Keratinocyte (primary cell): ENCODE measurements around the gene EVX2. TPM values are rescaled to one million over a fixed set of nuclear protein-coding genes. Genes with fewer than 3 reads are reported as not detected.

Experiments
- DNase-seq: peaks from one replicate; pipeline ENCODE4 v3.0.0-alpha.2; 2011; ENCODE audit warnings: low read depth, missing footprints, low spot score
- FAIRE-seq: peaks from 2 replicates; lab custom pipeline; 2011; peaks lifted over from hg19 to GRCh38; lab: Jason Lieb, UNC
- H2AFZ ChIP-seq: 2 replicates; pipeline ENCODE4 v1.6.0; 2012; ENCODE audit warnings: low read length, control low read depth, inconsistent platforms; ENCODE audit not compliant: control insufficient read depth
- H3K27ac ChIP-seq: 2 replicates; pipeline ENCODE4 v1.5.1; 2011; ENCODE audit warnings: low read length; ENCODE audit not compliant: control insufficient read depth, insufficient read depth
- H3K27me3 ChIP-seq: 3 replicates; pipeline ENCODE4 v1.6.0; 2011; ENCODE audit warnings: low read length; ENCODE audit not compliant: control insufficient read depth, insufficient read depth; ENCODE audit errors: extremely low read depth
- H3K36me3 ChIP-seq, 2 experiments: 2 replicates in 1 of 2; 3 replicates in 1 of 2; pipeline ENCODE4 v1.5.1; 2011; ENCODE audit warnings: low read length in 2 of 2, mild to moderate bottlenecking in 1 of 2; ENCODE audit not compliant: control insufficient read depth in 2 of 2, insufficient read depth in 2 of 2; ENCODE audit errors: extremely low read depth in 1 of 2
- H3K4me1 ChIP-seq: 3 replicates; pipeline ENCODE4 v1.5.1; 2011; ENCODE audit warnings: low read length; ENCODE audit not compliant: control insufficient read depth, insufficient read depth; ENCODE audit errors: extremely low read depth
- H3K4me2 ChIP-seq: 3 replicates; pipeline ENCODE4 v1.6.0; 2011; ENCODE audit warnings: low read depth, low read length; ENCODE audit not compliant: control insufficient read depth, insufficient read depth; ENCODE audit errors: extremely low read depth
- H3K4me3 ChIP-seq, 3 experiments: fragments of 200-600 bp in 1 of 3; sonication (generic) in 1 of 3; 2 replicates in 2 of 3; 3 replicates in 1 of 3; pipeline ENCODE4 v1.5.1; 2011 to 2016; ENCODE audit warnings: low read length in 3 of 3, mild to moderate bottlenecking in 3 of 3, control low read depth in 2 of 3, inconsistent platforms in 1 of 3, low read depth in 1 of 3, mixed read lengths in 1 of 3, mixed run types in 1 of 3, moderate library complexity in 1 of 3; ENCODE audit not compliant: control insufficient read depth in 2 of 3, insufficient read depth in 2 of 3; ENCODE audit errors: extremely low read depth in 1 of 3
- H3K79me2 ChIP-seq: 2 replicates; pipeline ENCODE4 v1.6.0; 2012; ENCODE audit warnings: low read length; ENCODE audit not compliant: control insufficient read depth, insufficient read depth
- H3K9ac ChIP-seq: 3 replicates; pipeline ENCODE4 v1.6.0; 2011; ENCODE audit warnings: low read length; ENCODE audit not compliant: control insufficient read depth, insufficient read depth; ENCODE audit errors: extremely low read depth
- H3K9me1 ChIP-seq: 3 replicates; pipeline ENCODE4 v1.6.0; 2011; ENCODE audit warnings: low read length; ENCODE audit not compliant: control insufficient read depth, insufficient read depth; ENCODE audit errors: extremely low read depth
- H3K9me3 ChIP-seq: 2 replicates; pipeline ENCODE4 v1.5.1; 2012; ENCODE audit warnings: low read depth, low read length; ENCODE audit not compliant: control insufficient read depth
- H4K20me1 ChIP-seq: 3 replicates; pipeline ENCODE4 v1.6.0; 2011; ENCODE audit warnings: low read length; ENCODE audit not compliant: control insufficient read depth, insufficient read depth; ENCODE audit errors: extremely low read depth
- CTCF ChIP-seq, 3 experiments: IDR thresholded peaks in 1 of 3; conservative IDR thresholded peaks in 1 of 3; optimal IDR thresholded peaks in 1 of 3; 2 replicates in 2 of 3; 3 replicates in 1 of 3; pipeline versions ENCODE3 to v1.5.1; 2011; ENCODE audit warnings: low read length in 3 of 3, mild to moderate bottlenecking in 3 of 3, moderate library complexity in 2 of 3, control low read depth in 1 of 3, inconsistent platforms in 1 of 3; ENCODE audit not compliant: insufficient read depth in 2 of 3; ENCODE audit errors: extremely low read depth in 1 of 3
- EZH2 ChIP-seq: IDR thresholded peaks from one replicate; pipeline ENCODE4 v1.6.1; 2012; ENCODE audit warnings: inconsistent platforms, mild to moderate bottlenecking, low read length, moderate library complexity
- dilution Hi-C: fragments of 300-500 bp; cut with MboI; formaldehyde crosslinking; loops from one replicate; pipeline ENCODE4 v1.7.0; 2020; ENCODE audit warnings: low sequenced_read_pairs; ENCODE audit not compliant: extremely low pct_ligation_motif_present
- polyA plus RNA-seq, 5 experiments: library from polyadenylated mRNA; depleted of rRNA in 3 of 5; stranded (reverse) in 3 of 5; stranded (forward) in 1 of 5; unstranded in 1 of 5; fragments of >200 nt; gene quantifications; 1 replicate in 1 of 5; 2 replicates in 3 of 5; 3 replicates in 1 of 5; pipeline versions ENCODE4 v1.2.1 to v1.2.3, GENCODE V29; 2011 to 2012; ENCODE audit warnings: missing spikeins in 2 of 5, low read depth in 1 of 5, low replicate concordance in 1 of 5

EVX2 gene
- polyA plus RNA-seq, 1 donor (not counting 4 experiments of a cell fraction or from before 2014, with no cell fraction given) = not detected

GRCh38 chr2:176132205-176133171 lies 48.7 kb upstream of the EVX2 start:
- H3K27ac ChIP-seq = no peak overlapping the region
- H3K9me1 ChIP-seq = no peaks in the 10 kb centered on the region
- H3K4me3 ChIP-seq = no peak overlapping the region
- no peaks in the 10 kb centered on the region for H3K36me3 ChIP-seq
- no peak for DNase-seq
- no peak for FAIRE-seq
- H3K79me2 ChIP-seq = no peaks in the 10 kb centered on the region
- no peak overlapping the region for H3K9ac ChIP-seq
- no peak for TF ChIP-seq CTCF (optimal IDR thresholded peaks at IDR 0.05 in 1 of 3, IDR thresholded peaks at IDR 0.05 in 1 of 3, conservative IDR thresholded peaks at IDR 0.05 in 1 of 3; ENCODE audit: extremely low read depth in 1 of 3, insufficient read depth in 2 of 3, low read length in 3 of 3)
- peak; percentile 34 for TF ChIP-seq EZH2
- H4K20me1 ChIP-seq = no peaks in the 10 kb centered on the region
- H3K4me1 ChIP-seq = no peaks in the 10 kb centered on the region
- no peaks in the 10 kb centered on the region for H3K9me3 ChIP-seq
- no peak overlapping the region for H3K4me2 ChIP-seq
- dilution Hi-C loops = no loop called here
- H2AFZ ChIP-seq = no peak overlapping the region
- peaks cover 97% of the 10 kb centered on the region for H3K27me3 ChIP-seq

GRCh38 chr2:176131848-176132158 lies 48.0 kb upstream of the EVX2 start:
- Histone ChIP-seq H4K20me1 (no peaks in the 10 kb centered on the region), H3K9ac (no peak overlapping the region), H3K4me1 (no peaks in the 10 kb centered on the region), H3K4me2 (no peak overlapping the region), H3K36me3 (no peaks in the 10 kb centered on the region), H2AFZ (no peak overlapping the region), H3K79me2 (no peaks in the 10 kb centered on the region), H3K4me3 (no peak overlapping the region), H3K9me3 (no peaks in the 10 kb centered on the region), H3K27me3 (peaks cover 93% of the 10 kb centered on the region), H3K27ac (no peak overlapping the region), H3K9me1 (no peaks in the 10 kb centered on the region)
- TF ChIP-seq EZH2 (no peak), CTCF (optimal IDR thresholded peaks at IDR 0.05 in 1 of 3, IDR thresholded peaks at IDR 0.05 in 1 of 3, conservative IDR thresholded peaks at IDR 0.05 in 1 of 3; ENCODE audit: extremely low read depth in 1 of 3, insufficient read depth in 2 of 3, low read length in 3 of 3) (no peak)
- FAIRE-seq (no peak), DNase-seq (no peak)
- dilution Hi-C loops = no loop called here
